ENCODE results near the gene VIPAS39. TPM values are rescaled to one million over a fixed set of nuclear protein-coding genes. Genes with fewer than 3 reads are reported as not detected.
A peak's percentile ranks its signal among the peaks of the same experiment; 100 is the strongest.

VIPAS39 gene
- total RNA-seq, 1 experiment from 2014 or later: 54.5 TPM

- TF ChIP-seq EZH2 (IDR thresholded peaks at IDR 0.05; ENCODE audit: low read depth) (no peak), CTCF (conservative IDR thresholded peaks at IDR 0.05) (peak; percentile 49; the same call in 1 of the 2 replicates)
- Histone ChIP-seq H3K9me3 (ENCODE audit: insufficient read depth, low read depth) (no peaks in the 10 kb centered on the region), H2AFZ (no peak overlapping the region), H3K36me3 (ENCODE audit: low read depth) (no peaks in the 10 kb centered on the region), H3K4me3 (no peak overlapping the region), H3K79me2 (ENCODE audit: low read depth) (no peaks in the 10 kb centered on the region), H3K4me2 (no peak overlapping the region), H3K27ac (no peak overlapping the region), H3F3A (ENCODE audit: insufficient read depth, low read depth) (no peaks in the 10 kb centered on the region), H3K4me1 (replicated peaks; ENCODE audit: insufficient read depth) (0 out of 2 replicates have a peak, but pooled peaks cover 7% of the 10 kb centered on the region), H3K9me2 (ENCODE audit: insufficient read depth) (no peaks in the 10 kb centered on the region), H4K20me1 (ENCODE audit: insufficient read depth) (no peaks in the 10 kb centered on the region), H3K27me3 (ENCODE audit: insufficient read depth, low read depth) (no peaks in the 10 kb centered on the region)
- DNase-seq: no peak
- ChIA-PET POLR2A (ENCODE audit: unreplicated experiment) (no interaction called here), CTCF (no interaction called here)
- intact Hi-C loops (cut with micrococcal nuclease; ENCODE audit: unreplicated experiment): no loop called here
- BruUV-seq (replicated peaks): no TSS peak
Observed at GRCh38 chr14:77409131-77409533, 48.3 kb downstream of the VIPAS39 start.

GRCh38 chr14:77407158-77407557 is 50.2 kb downstream of the VIPAS39 start:
- intact Hi-C loops (cut with micrococcal nuclease; ENCODE audit: unreplicated experiment): no loop called here
- H3K4me2 ChIP-seq: no peak overlapping the region
- TF ChIP-seq EZH2 (IDR thresholded peaks at IDR 0.05; ENCODE audit: low read depth) (no peak), CTCF (conservative IDR thresholded peaks at IDR 0.05) (no peak)
- no peaks in the 10 kb centered on the region for H3K9me2 ChIP-seq (ENCODE audit: insufficient read depth)
- CTCF ChIA-PET: interaction anchor here (0.6 to 0.7 kb wide), 3 partner anchors 50 to 258 kb away, joined by 3 to 7 read pairs (median 6); partner anchors contain the start of gene VIPAS39
- no peaks in the 10 kb centered on the region for H4K20me1 ChIP-seq (ENCODE audit: insufficient read depth)
- no peaks in the 10 kb centered on the region for H3K9me3 ChIP-seq (ENCODE audit: insufficient read depth, low read depth)
- H2AFZ ChIP-seq: no peak overlapping the region
- no peaks in the 10 kb centered on the region for H3K79me2 ChIP-seq (ENCODE audit: low read depth)
- POLR2A ChIA-PET (ENCODE audit: unreplicated experiment): no interaction called here
- no peak overlapping the region for H3K27ac ChIP-seq
- 0 out of 2 replicates have a peak, but pooled peaks cover 7% of the 10 kb centered on the region for H3K4me1 ChIP-seq (replicated peaks; ENCODE audit: insufficient read depth)
- H3K4me3 ChIP-seq: no peak overlapping the region
- BruUV-seq (replicated peaks): no TSS peak
- no peaks in the 10 kb centered on the region for H3K36me3 ChIP-seq (ENCODE audit: low read depth)
- no peaks in the 10 kb centered on the region for H3K27me3 ChIP-seq (ENCODE audit: insufficient read depth, low read depth)
- DNase-seq: no peak
- H3F3A ChIP-seq (ENCODE audit: insufficient read depth, low read depth): no peaks in the 10 kb centered on the region

GRCh38 chr14:77406718-77407117 is 50.7 kb downstream of the VIPAS39 start:
- no peak overlapping the region for H2AFZ ChIP-seq
- H3K4me1 ChIP-seq (replicated peaks; ENCODE audit: insufficient read depth): 0 out of 2 replicates have a peak, but pooled peaks cover 7% of the 10 kb centered on the region
- TF ChIP-seq CTCF (conservative IDR thresholded peaks at IDR 0.05) (no peak), EZH2 (IDR thresholded peaks at IDR 0.05; ENCODE audit: low read depth) (no peak)
- H3F3A ChIP-seq (ENCODE audit: insufficient read depth, low read depth): no peaks in the 10 kb centered on the region
- H3K27me3 ChIP-seq (ENCODE audit: insufficient read depth, low read depth): no peaks in the 10 kb centered on the region
- H3K9me2 ChIP-seq (ENCODE audit: insufficient read depth): no peaks in the 10 kb centered on the region
- H3K9me3 ChIP-seq (ENCODE audit: insufficient read depth, low read depth): no peaks in the 10 kb centered on the region
- no peak overlapping the region for H3K4me2 ChIP-seq
- no peaks in the 10 kb centered on the region for H4K20me1 ChIP-seq (ENCODE audit: insufficient read depth)
- intact Hi-C loops (cut with micrococcal nuclease; ENCODE audit: unreplicated experiment): no loop called here
- H3K36me3 ChIP-seq (ENCODE audit: low read depth): no peaks in the 10 kb centered on the region
- CTCF ChIA-PET: interaction anchor here (0.6 kb wide), 1 partner anchor 258 kb away, joined by 3 read pairs; no protein-coding TSS in a partner anchor
- no peak for DNase-seq
- no peak overlapping the region for H3K4me3 ChIP-seq
- no peaks in the 10 kb centered on the region for H3K79me2 ChIP-seq (ENCODE audit: low read depth)
- no peak overlapping the region for H3K27ac ChIP-seq
- POLR2A ChIA-PET (ENCODE audit: unreplicated experiment): no interaction called here
- no TSS peak for BruUV-seq (replicated peaks)

Measured in PC-9 (cell line).